H54 (cell line): ENCODE results near the gene RSAD1.

Source experiments
- DNase-seq: peaks from one replicate; pipeline ENCODE4 v3.0.0; 2011; ENCODE audit warnings: low spot score, mixed read lengths; ENCODE audit not compliant: insufficient read length
- FAIRE-seq: peaks from 3 replicates; lab custom pipeline; 2011; peaks lifted over from hg19 to GRCh38; lab: Jason Lieb, UNC
- POLR2A ChIP-seq: IDR thresholded peaks from 2 replicates; pipeline ENCODE4 v1.6.1; 2011; ENCODE audit warnings: low read depth, mild to moderate bottlenecking, low read length

Gene RSAD1

GRCh38 chr17:50478391-50479381 is at the start of gene RSAD1:
RSAD1 (plus strand) TSS chr17:50478860; CDS start chr17:50478885, 25 bp downstream.
- peak; percentile 93 for TF ChIP-seq POLR2A
- DNase-seq (peak; percentile 94), FAIRE-seq (no peak)

DNA sequence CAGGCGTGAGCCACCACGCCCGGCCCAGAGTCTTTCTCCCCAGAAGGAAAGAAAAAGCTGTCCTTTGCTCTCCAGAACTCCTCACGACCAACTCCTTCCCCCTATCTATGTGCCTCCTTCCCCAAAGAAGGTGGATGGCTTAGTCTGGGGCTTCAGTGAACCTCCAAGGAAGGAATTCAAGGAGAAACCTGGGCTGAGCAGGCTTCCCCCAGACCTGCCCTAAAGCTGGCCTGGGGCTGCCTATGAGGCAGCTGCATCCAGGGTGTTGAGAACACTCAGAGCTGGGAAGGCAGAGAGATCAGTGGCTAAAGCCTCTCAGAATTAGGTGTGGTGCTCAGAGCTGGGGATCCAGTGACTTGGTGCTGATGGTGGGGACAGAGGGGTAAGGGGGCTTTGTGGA is 48.9 kb upstream of the RSAD1 start:
- DNase-seq (no peak), FAIRE-seq (no peak)
- TF ChIP-seq POLR2A, result no peak

GRCh38 chr17:50430821-50431618 is 47.6 kb upstream of the RSAD1 start:
- DNase-seq (no peak), FAIRE-seq (no peak)
- no peak for TF ChIP-seq POLR2A

- FAIRE-seq (no peak), DNase-seq (no peak)
- no peak for TF ChIP-seq POLR2A
Observed at GRCh38 chr17:50432125-50432762, 46.4 kb upstream of the RSAD1 start.

- no peak for FAIRE-seq
Observed at GRCh38 chr17:50437409-50437808, 41.3 kb upstream of the RSAD1 start.

DNA sequence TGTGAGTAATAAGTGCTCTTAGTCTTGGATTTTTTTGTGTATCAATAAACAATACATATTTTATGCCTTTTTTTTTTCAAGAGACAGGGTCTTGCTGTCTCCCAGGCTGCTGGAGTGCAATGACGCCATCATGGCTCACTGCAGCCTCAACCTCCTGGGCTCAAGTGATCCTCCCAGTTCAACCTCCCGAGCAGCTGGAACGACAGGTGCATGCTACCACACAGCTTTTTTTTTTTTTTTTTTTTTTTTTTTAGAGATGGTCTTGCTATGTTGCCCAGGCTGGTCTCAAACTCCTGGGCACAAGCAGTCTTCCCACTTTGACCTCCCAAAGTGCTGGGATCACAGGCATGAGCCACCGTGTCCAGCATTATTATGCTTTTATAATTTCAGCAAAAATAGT is 39.7 kb upstream of the RSAD1 start:
- no peak for TF ChIP-seq POLR2A
- no peak for DNase-seq
- FAIRE-seq, result no peak

More at GRCh38 chr17:50437409-50437808, 41.3 kb upstream of the RSAD1 start:
- DNase-seq, result no peak
- no peak for TF ChIP-seq POLR2A

DNA sequence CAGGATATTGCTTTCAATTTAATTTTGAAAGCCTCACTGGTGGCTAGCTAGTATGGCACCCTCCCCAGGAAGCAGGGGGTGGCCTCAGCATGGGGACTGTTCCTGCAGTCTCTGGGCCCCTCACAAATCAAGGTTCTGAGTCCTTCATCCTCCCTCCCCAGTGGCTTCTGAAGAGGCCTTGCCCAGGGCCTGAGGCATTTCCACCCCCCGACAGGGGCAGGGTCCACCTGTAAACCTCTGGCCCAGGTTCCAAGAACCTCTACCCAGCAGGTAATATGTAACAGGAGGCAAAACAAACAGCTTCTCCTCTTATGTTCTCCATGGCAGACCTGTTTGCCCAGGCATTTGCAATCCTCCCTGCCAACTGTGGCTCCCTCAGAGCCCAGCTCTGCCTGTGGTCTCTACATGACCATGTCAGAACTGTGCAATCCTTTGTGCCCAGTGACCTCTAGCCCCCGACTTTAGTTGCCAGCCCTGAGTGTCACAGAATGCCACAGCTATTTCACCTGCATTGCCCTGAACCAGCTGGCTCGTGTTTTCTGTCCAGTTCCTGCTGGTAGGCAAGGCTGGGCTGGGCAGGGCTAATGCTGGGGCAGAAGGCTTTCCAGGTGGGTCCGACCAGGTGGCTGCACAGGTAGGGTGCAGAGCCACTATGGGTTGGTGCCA is 38.4 kb upstream of the RSAD1 start:
- no peak for TF ChIP-seq POLR2A
- DNase-seq, result no peak
- no peak for FAIRE-seq

DNA sequence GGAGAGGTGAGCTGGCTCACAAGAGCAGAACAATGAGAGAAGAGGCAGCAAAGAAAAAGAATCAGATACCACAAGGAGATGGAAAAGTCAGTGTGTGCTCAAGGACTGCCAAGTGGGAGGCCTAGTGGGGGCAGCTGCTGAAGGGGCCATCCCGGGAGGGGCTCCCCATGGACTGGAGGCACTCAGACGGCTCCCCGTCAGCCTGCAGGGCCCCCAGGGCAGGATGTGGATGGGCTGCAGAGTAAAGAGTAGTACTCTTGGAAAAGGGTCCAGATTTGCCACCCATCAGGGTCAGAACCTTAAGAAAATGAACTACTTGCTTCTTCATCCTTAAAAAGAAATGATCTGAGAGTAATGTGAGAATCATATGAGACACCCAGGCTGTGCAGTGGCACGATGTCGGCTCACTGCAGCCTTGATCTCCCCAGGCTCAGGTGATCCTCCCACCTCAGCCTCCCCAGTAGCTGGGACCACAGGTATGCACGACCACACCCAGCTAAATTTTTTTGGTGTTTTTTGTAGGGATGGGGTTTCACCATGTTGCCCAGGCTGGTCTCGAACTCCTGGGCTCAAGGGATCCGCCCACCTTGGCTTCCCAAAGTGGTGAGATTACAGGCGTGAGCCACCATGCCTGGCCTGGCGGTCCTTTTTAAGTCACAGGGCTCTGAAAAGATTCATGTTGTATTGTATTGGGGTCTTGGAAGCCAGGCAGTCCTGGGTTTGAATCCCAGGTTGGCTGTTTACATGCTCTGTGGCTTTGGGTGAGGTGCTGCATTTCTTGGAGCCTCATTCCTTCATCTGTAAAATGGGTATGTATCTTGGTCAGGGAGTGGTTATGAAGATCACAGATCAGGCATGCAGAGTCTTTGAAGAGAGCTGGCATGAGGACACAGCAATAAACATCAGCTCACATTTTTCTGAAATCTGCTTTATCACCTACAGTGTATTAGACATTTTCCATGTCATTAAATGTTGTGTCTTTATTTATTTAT is 37.5 kb upstream of the RSAD1 start:
- DNase-seq, result no peak
- TF ChIP-seq POLR2A, result no peak
- FAIRE-seq, result no peak

DNA sequence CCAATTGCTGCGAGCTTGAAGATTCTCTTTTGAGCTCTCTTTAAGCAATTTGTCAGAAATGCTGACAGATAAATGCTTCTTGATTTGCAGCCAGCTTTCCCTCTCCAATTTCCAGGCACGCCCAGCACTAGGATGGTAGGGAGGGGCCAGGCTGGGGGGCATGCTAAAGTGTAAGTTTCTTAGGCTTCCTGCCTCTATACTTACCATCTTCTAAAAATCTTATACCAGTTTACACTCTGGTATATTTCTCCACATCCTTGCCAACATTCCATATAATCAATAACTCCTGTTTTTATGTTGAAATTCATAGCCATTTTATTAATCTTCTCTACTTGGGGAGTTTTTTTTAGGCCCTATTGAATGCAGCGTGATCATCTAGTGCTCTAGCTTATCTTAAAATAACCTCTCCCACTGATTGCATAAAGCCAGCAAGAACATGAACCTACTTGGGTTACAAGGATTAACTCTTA is 35.1 kb upstream of the RSAD1 start:
- FAIRE-seq (no peak), DNase-seq (no peak)
- no peak for TF ChIP-seq POLR2A

- DNase-seq (no peak), FAIRE-seq (no peak)
- TF ChIP-seq POLR2A, result no peak
Observed at GRCh38 chr17:50444841-50445715, 33.6 kb upstream of the RSAD1 start.

DNA sequence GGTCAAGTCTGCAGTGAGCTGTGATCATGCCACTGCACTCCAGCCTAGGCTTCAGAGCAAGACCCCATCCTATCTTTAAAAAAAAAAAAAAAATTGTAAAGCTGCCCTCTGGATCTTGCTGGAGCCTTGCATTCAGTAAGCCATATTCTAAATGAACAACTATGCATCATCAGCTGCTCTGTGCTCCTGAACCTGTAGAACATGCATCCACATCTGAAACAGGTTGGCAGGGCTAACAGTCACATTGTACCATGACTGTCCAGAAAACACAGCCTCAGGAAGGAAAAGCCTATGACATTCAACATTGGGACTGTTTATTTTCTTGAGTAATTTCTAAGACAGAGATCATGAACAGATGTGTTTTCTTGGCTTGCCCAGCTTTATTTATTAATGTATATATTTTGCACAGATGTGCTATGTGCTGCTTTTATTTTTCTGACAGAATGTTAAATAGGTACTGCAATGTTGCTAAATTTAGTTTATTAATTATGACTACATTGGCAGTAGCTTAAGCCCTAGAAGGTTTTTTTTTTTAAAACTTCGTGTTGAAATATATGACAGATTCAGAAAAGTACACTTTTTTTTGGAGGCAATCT is 32.8 kb upstream of the RSAD1 start:
- FAIRE-seq, result no peak
- no peak for DNase-seq
- TF ChIP-seq POLR2A, result no peak
